Stomach (tissue), 9 donors: ENCODE measurements around the gene LYRM2. TPM values are rescaled to one million over a fixed set of nuclear protein-coding genes. Genes with fewer than 3 reads are reported as not detected.
"Not testable (repeated sequence)": the region's sequence is repeated elsewhere in the genome, so short reads cannot be mapped to it uniquely, and the experiment has no call there.

Source experiments
- DNase-seq, 2 donors: peaks; one replicate each; pipeline versions ENCODE4 v3.0.0 to v3.0.0-alpha.2; 2013 to 2019
- H3K27ac ChIP-seq, 5 donors: fragments of 200-600 bp in 4 of 5; sonication (generic) in 4 of 5; one replicate each; pipeline ENCODE4 v1.5.1; 2013 to 2019; ENCODE audit warnings: mild to moderate bottlenecking in 1 of 5, moderate library complexity in 1 of 5
- H3K27me3 ChIP-seq, 3 donors: fragments of 200-600 bp; sonication (generic); one replicate each; pipeline ENCODE4 v1.5.1; 2017 to 2019; ENCODE audit warnings: mixed run types in 1 of 3
- H3K36me3 ChIP-seq, 4 donors: fragments of 200-600 bp; sonication (generic); 1 replicate in 3 of 4; 2 replicates in 1 of 4; pipeline ENCODE4 v1.5.1; 2016 to 2019
- H3K4me1 ChIP-seq, 4 donors: fragments of 200-600 bp; sonication (generic); one replicate each; pipeline ENCODE4 v1.5.1; 2016 to 2019
- H3K4me3 ChIP-seq, 4 donors: fragments of 200-600 bp; sonication (generic) in 3 of 4; one replicate each; pipeline ENCODE4 v1.5.1; 2016 to 2019; ENCODE audit warnings: mild to moderate bottlenecking in 1 of 4
- H3K9me3 ChIP-seq, 4 donors: fragments of 200-600 bp; sonication (generic); one replicate each; pipeline ENCODE4 v1.5.1; 2016 to 2019
- EP300 ChIP-seq: sonication (generic); formaldehyde crosslinking; IDR thresholded peaks from one replicate; pipeline ENCODE4 v1.6.1; 2017; ENCODE audit warnings: antibody characterized with exemption
- POLR2A ChIP-seq, 4 donors: fragments of 450-650 bp; IDR thresholded peaks; one replicate each; pipeline ENCODE4 v1.6.1; 2016; ENCODE audit warnings: antibody characterized with exemption in 4 of 4, control low read depth in 2 of 4, mild to moderate bottlenecking in 1 of 4, moderate library complexity in 1 of 4
- POLR2AphosphoS5 ChIP-seq, 3 donors: sonication (generic); formaldehyde crosslinking; IDR thresholded peaks; one replicate each; pipeline ENCODE4 v1.6.1; 2016; ENCODE audit warnings: antibody characterized with exemption in 3 of 3
- WGBS, 5 donors: extraction: QIAGEN DNeasy Blood & Tissue Kit in 3 of 5; methylation state at CpG; one replicate each; pipeline versions ENCODE4 v1.1.5 to v1.1.7; 2013 to 2018; 5-methylcytosine and 5-hydroxymethylcytosine counted together
- intact Hi-C: fragments of 100-400 bp; cut with DNase I; formaldehyde crosslinking; loops from one replicate; pipeline ENCODE4 v1.15.1; 2023; ENCODE audit warnings: low total_unique reads
- polyA plus RNA-seq, 3 donors: library from polyadenylated mRNA; stranded (reverse); fragments of 200-250 nt; gene quantifications; one replicate each; pipeline ENCODE4 v1.2.3, GENCODE V29; 2013
- total RNA-seq, 5 donors: library from RNA; depleted of rRNA; stranded (reverse); fragments of >200 nt; gene quantifications; one replicate each; pipeline versions ENCODE4 v1.1.0 to v1.2.3, GENCODE V29; 2014 to 2016
- TF ChIP-seq, protein P1 (sequence below), 7 experiments: fragments of 450-650 bp in 4 of 7; fragments of 200-600 bp in 3 of 7; sonication (generic) in 3 of 7; IDR thresholded peaks; one replicate each; pipeline ENCODE4 v1.5.1; 2016 to 2019; ENCODE audit warnings: antibody characterized with exemption in 7 of 7, control low read depth in 2 of 7, mild to moderate bottlenecking in 1 of 7
- donor health status: healthy with polysubstance abuse.
- donor health status: Bipolar disorder and iron deficiency.
- donor health status: healthy.

Gene LYRM2
- total and polyA plus RNA-seq, 8 donors = 1.4 to 26.7 (median 13.0) TPM

DNA sequence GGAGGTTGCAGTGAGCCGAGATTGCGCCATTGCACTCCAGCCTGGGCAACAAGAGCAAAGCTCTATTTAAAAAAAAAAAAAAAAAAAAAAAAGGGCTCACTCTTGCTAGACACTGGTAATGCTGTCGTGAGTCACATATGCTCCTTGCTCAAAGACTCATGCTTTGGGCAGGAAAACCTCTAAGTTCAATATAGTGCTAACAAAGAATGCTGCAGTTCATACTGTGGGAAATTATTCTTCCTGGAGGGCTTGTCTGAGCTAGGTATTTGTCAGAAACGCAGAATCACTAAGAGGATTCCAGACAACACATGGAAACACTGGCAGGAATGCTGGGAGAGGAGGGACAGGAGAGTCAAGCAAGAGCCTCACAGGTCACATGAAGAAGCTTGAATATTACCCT is 2.3 kb upstream of the LYRM2 start:
- intact Hi-C loops = no loop called here
- TF ChIP-seq POLR2A (IDR thresholded peaks at IDR 0.05) (no peak), EP300 (no peak), POLR2AphosphoS5 (IDR thresholded peaks at IDR 0.05) (no peak)
- TF ChIP-seq, protein P1, sequence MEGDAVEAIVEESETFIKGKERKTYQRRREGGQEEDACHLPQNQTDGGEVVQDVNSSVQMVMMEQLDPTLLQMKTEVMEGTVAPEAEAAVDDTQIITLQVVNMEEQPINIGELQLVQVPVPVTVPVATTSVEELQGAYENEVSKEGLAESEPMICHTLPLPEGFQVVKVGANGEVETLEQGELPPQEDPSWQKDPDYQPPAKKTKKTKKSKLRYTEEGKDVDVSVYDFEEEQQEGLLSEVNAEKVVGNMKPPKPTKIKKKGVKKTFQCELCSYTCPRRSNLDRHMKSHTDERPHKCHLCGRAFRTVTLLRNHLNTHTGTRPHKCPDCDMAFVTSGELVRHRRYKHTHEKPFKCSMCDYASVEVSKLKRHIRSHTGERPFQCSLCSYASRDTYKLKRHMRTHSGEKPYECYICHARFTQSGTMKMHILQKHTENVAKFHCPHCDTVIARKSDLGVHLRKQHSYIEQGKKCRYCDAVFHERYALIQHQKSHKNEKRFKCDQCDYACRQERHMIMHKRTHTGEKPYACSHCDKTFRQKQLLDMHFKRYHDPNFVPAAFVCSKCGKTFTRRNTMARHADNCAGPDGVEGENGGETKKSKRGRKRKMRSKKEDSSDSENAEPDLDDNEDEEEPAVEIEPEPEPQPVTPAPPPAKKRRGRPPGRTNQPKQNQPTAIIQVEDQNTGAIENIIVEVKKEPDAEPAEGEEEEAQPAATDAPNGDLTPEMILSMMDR (IDR thresholded peaks at IDR 0.05) = no peak
- Histone ChIP-seq H3K4me1 (peaks cover 8 to 25% (median 14%) of the 10 kb centered on the region in 4 donors), H3K36me3 (peaks cover 0 to 56% (median 51%) of the 10 kb centered on the region in 4 donors), H3K27ac (no peak overlapping the region), H3K27me3 (no peaks in the 10 kb centered on the region), H3K9me3 (no peaks in the 10 kb centered on the region), H3K4me3 (no peak overlapping the region)
- 91 to 97% (median 95%) methylated on average over 4 of the region's 4 CpGs for WGBS, 5 donors
- DNase-seq = no peak

DNA sequence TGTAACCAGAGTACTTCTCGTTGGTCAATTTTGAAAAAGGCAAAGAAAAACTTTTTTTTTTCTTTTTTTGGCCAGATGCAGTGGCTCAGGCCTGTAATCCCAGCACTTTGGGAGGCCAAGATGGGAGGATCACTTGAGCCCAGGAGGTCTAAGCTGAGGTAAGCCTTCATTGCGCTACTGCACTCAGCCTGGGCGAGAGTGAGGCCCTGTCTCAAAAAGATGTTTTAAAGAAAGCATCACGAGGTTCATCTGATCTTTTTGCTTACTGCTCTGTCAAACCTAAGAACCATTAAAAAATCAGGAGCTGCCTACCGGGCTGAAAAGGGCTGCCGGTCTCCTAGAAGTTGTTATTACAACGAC is 607 bp downstream of the LYRM2 start:
- H3K36me3 ChIP-seq = peaks cover 3 to 45% (median 38%) of the 10 kb centered on the region in 4 donors
- H3K27ac ChIP-seq = peak overlapping the region; percentile 88 to 98 (median 95)
- TF ChIP-seq EP300 (no peak), POLR2AphosphoS5 (IDR thresholded peaks at IDR 0.05) (no peak), POLR2A (IDR thresholded peaks at IDR 0.05) (no peak)
- TF ChIP-seq, protein P1 (IDR thresholded peaks at IDR 0.05) = no peak
- intact Hi-C loops = no loop called here
- no peaks in the 10 kb centered on the region for H3K27me3 ChIP-seq
- DNase-seq = no peak
- no peaks in the 10 kb centered on the region for H3K9me3 ChIP-seq
- peak overlapping the region; percentile 56 to 74 (median 66) for H3K4me3 ChIP-seq
- WGBS, 5 donors = 9 to 11% (median 9%) methylated on average over 7 of the region's 7 CpGs
- peaks cover 8 to 25% (median 14%) of the 10 kb centered on the region in 4 donors for H3K4me1 ChIP-seq

DNA sequence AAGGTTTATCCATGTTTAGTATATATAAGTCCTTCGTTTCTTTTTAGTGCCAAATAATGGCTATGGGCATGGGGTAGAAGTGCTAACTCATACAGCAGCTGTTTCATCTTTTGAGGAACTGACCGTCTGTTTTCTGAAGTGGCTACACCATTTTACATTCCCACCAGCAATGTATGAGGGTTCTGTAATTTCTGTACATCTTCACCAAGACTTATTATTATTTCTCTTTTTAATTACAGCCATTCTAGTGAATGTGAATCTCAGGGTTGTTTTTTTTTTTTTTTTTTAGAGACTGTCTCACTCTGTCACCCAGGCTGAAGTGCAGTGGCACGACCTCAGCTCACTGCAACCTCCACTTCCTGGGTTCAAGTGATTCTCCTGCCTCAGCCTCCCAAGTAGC is 2.1 kb downstream of the LYRM2 start:
- 96 to 99% (median 98%) methylated on average over 3 of the region's 3 CpGs for WGBS, 5 donors
- H3K4me3 ChIP-seq, intact Hi-C loops, DNase-seq, H3K27me3 ChIP-seq, H3K27ac ChIP-seq, H3K9me3 ChIP-seq: not testable (repeated sequence)
- Histone ChIP-seq H3K4me1 (peaks cover 8 to 25% (median 14%) of the 10 kb centered on the region in 4 donors), H3K36me3 (peaks cover 3 to 32% (median 26%) of the 10 kb centered on the region in 4 donors)

DNA sequence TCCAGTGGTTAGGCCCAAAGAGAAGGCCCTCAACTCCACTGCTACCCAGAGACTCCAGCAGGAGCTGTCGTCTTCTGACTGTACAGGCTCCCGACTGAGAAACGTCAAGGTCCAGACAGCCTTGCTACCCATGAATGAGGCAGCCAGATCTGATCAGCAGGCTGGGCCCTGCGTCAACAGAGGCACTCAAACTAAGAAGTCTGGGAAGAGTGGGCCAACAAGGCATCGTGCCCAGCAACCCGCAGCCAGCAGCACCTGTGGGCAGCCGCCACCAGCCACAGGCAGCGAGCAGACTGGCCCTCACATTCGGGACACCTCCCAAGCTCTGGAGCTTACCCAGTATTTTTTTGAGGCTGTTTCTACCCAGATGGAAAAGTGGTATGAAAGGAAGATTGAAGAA is 8.1 kb downstream of the LYRM2 start:
- H3K27me3 ChIP-seq = no peaks in the 10 kb centered on the region
- no peak for DNase-seq
- no peak for TF ChIP-seq POLR2A (IDR thresholded peaks at IDR 0.05)
- TF ChIP-seq EP300 = no peak
- TF ChIP-seq, protein P1 (IDR thresholded peaks at IDR 0.05) = no peak
- TF ChIP-seq POLR2AphosphoS5 (IDR thresholded peaks at IDR 0.05) = no peak
- no peaks in the 10 kb centered on the region for H3K4me1 ChIP-seq
- no peaks in the 10 kb centered on the region for H3K9me3 ChIP-seq
- H3K4me3 ChIP-seq = no peak overlapping the region
- intact Hi-C loops = no loop called here
- WGBS, 5 donors = 78 to 92% (median 82%) methylated on average over 9 of the region's 9 CpGs
- H3K36me3 ChIP-seq = peaks cover 3 to 50% (median 48%) of the 10 kb centered on the region in 4 donors
- H3K27ac ChIP-seq = no peak overlapping the region

DNA sequence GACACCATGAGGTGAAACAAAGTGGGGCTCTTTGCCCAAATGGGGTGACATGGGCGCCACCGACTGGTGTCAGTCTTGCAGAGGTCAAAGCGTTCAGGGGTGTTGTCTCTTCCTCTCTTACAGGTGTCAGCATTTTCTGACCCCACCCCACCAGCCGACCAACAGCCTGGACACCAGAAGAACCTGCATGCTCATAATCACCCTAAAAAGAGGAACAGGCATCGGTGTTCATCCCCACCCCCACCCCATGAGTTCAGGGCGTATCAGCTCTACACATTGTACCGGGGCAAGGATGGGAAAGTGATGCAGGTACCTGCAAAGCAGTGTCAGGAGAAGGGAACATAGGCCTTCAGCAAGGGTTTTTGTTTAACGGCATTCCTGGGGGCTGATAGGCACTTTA is 14.8 kb downstream of the LYRM2 start:
- H3K4me1 ChIP-seq = no peaks in the 10 kb centered on the region
- no peak for DNase-seq
- no peaks in the 10 kb centered on the region for H3K27me3 ChIP-seq
- TF ChIP-seq, protein P1 (IDR thresholded peaks at IDR 0.05) = no peak
- TF ChIP-seq EP300 (no peak), POLR2AphosphoS5 (IDR thresholded peaks at IDR 0.05) (no peak)
- 88 to 95% (median 91%) methylated on average over 8 of the region's 8 CpGs for WGBS, 5 donors
- H3K27ac ChIP-seq = no peak overlapping the region
- H3K9me3 ChIP-seq = no peaks in the 10 kb centered on the region
- no peak overlapping the region for H3K4me3 ChIP-seq
- intact Hi-C loops = no loop called here
- H3K36me3 ChIP-seq = peaks cover 0 to 61% (median 25%) of the 10 kb centered on the region in 4 donors
